HCEC 1CT (cell line): ENCODE measurements around the gene RSRC1.
A peak's percentile ranks its signal among the peaks of the same experiment; 100 is the strongest.
"Not testable (repeated sequence)": the region's sequence is repeated elsewhere in the genome, so short reads cannot be mapped to it uniquely, and the experiment has no call there.

Experiments used
- DNase-seq: peaks from one replicate; pipeline ENCODE4 v3.0.0-alpha.2; 2017

Gene RSRC1

DNA sequence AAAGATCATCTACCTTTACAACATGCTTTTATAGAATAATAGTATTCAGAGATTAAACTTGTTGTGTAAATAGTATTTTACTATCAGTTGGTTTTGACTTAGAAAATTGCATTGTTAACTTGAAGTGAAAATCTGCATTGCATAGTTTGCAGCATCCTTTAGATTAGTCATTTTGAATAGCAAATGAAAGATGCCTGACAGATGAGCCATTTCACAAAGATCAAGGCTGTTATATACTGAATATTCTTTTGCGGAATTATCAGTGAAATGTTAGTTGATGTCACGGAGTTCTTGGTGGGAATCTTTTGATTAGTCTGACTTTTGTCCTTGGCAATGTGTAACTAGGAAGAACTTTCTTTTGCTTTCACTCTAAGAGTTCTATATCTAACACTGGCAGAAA is 24.5 kb downstream of the RSRC1 start:
- no peak for DNase-seq

GRCh38 chr3:158140396-158140795 is 30.5 kb downstream of the RSRC1 start:
- DNase-seq, result peak; percentile 37

DNA sequence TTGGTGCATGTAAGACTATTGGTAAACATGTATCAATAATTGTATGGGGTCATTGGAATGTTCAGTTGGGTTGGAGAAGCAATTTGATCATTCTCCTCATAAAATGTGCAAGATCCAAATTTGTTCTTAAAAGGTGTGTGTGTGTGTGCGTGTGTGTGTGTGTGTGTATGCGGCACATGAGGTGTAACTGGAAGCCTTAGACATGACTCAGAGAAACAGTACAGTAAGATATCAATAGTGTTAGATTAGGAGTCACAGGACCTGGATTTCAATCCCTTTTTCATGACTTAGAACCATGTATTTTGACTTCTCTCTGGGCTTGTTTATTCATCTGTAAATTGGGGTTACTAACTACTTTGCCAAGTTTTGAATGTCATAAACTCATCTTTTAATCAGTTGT is 38.3 kb downstream of the RSRC1 start:
- DNase-seq, result no peak

DNA sequence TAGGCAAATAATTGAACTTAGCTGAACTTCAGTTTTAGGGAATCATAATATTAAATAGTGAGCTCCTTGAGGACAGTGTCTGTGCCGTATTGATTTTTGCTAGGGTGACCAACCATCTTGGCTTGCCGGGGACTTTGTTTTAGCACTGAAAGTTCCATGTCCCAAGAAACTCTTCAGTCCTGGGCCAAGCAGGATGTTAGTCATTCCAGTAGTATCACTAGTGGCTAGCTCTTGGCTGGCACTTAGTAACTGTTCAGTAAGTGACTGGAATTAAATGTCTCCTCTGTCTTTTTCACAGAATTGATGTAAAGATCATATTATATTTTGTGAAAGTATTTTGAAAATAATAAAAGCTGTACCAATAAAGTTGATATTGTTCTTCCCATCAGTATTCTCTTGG is 42.3 kb downstream of the RSRC1 start:
- peak; percentile 61 for DNase-seq

- no peak for DNase-seq
Measured at GRCh38 chr3:158158969-158159368, 49.1 kb downstream of the RSRC1 start.

DNA sequence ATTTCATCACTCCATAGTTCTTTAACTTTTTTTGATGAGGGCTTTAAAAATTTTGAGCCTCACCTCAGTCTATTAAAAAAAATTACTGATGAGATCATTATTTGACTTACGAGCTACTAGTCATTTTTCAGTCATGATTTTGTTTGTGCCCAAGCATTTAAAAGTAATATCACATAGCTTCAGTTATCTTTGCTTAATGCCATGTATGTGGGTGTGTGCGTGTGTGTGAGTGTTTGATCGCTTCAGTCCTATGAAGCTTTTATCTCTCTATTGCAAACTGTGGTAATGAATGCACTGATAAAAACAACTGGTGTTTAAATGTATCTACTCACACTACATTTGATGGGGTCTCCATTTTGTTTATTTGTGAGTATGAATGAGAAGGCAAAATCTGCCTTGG is 49.8 kb downstream of the RSRC1 start:
- no peak for DNase-seq

- DNase-seq, result peak; percentile 93
Measured at GRCh38 chr3:158160958-158161357, 51.1 kb downstream of the RSRC1 start.

DNA sequence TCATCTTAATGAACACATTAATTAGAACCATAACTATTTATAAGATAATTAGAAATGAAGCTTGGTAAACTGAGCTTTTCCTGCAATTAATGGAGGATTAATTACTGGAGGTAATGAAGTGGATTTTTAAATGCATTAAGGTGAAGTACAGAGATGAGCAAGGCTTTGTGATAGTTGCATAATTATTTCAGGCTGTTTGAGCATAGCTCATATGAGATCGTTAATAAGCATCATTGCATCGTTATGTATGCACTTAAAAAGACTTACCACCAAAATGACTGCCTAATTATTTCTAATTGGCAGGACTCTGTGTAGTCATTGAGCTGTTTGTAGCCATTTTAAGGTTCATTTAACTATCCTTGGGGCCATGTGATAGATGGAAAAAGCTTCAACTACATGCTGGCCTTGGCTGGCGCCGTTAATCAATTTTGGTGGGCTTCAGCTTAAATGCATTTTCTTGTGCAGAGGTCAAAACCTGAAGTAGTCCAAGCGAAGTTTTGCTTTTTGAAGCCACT is 55.3 kb downstream of the RSRC1 start:
- DNase-seq, result no peak

GRCh38 chr3:158165730-158166129 is 55.8 kb downstream of the RSRC1 start:
- DNase-seq, result peak; percentile 46

- no peak for DNase-seq
Measured at GRCh38 chr3:158166223-158166622, 56.3 kb downstream of the RSRC1 start.

DNA sequence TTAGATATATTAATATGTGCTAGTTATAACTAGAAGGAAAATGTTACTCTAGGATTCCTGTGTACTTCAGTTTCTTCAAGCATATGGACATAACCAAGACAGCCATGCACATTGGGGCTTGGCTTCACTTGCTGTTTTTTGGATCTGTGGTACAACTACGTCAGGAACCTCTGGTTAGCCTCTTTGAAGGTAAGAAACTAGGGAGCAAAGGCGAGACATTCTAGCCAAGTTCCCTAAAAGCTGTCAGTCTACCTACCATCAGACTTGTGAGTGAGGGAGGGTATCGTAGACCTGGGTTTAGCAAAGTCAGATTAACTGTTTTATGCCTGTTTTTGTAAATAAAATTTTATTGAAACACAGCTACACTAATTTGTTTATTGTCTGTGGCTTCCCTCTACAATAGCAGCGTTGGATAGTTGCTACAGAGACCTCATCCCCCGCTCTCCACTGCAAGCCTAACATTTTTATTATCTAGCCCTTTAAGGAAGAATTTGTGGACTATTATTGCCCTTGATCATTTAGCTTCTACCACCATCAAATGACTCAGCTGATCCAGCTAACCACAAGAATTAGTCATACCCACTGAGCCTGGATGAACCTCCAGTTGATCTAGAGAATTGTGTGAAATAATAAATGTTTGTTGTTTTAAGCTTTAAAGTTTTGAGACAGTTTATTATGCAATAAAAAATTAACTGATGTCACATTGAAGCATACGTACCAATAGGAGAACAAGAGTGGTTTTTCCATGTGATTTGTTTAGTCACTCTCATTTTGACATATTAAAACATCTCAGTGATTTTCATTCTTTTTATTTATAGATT is 58.1 kb downstream of the RSRC1 start:
- DNase-seq, result peak; percentile 99

- DNase-seq, result no peak
Measured at GRCh38 chr3:158169091-158169491, 59.2 kb downstream of the RSRC1 start.

- DNase-seq, result no peak
Measured at GRCh38 chr3:158181096-158181495, 71.2 kb downstream of the RSRC1 start.

DNA sequence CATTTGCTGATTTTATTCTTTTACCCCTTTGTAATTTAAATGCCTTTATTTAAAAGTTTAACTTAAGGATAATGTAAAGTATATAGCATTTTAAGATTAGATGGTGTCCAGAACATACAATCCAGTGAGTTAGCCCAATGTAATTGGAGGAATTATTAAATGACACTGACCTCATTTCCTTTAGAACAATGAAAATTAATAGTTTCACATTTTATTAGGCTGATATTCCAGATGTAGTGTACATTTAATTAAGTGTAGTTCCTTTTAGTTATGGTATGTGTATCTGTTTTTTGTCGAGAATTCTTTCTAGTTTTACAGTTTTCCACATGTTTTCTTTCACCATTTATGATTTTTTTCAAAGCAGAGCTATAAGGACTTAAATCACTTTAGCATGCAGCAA is 75.8 kb downstream of the RSRC1 start:
- no peak for DNase-seq

- no peak for DNase-seq
Measured at GRCh38 chr3:158200955-158201354, 91.1 kb downstream of the RSRC1 start.

DNA sequence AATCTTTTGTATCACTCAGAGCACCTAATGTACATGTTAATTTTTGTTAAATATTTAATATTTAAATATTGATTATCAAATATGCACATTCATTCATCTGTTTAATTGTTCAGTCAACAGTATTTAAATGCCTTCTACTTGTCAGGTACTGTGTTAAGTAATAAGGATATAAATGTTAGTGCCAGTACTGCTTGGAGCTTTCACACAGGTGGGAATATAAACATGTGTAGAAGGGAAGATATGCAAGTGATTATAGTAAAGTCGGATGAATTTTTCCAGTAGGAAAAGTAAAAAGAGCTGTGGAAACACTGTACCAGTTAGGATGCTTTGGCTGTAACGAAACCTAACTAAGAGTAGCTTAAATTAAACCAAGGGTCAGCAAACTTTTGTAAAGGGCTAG is 95.4 kb downstream of the RSRC1 start:
- DNase-seq, result no peak

- no peak for DNase-seq
Measured at GRCh38 chr3:158205994-158206393, 96.1 kb downstream of the RSRC1 start.

DNA sequence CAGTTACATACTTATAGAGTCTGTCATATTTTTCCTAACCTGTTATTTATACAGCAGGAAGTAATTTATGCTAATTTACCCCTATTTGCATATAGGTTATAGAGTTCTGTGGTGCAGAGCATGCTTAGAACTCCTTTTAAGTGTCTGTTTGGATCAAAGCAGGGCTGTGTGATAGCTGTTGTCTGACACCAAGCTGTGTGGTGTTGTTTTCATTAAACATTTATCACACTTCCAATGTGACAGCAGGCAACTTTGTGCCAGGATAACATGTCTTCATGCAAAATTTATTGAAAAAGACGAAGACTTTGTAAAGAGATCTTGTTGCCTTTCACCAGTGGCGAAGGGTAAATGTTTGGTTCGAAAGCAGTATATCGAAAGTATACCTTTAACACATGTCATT is 100.2 kb downstream of the RSRC1 start:
- no peak for DNase-seq

DNA sequence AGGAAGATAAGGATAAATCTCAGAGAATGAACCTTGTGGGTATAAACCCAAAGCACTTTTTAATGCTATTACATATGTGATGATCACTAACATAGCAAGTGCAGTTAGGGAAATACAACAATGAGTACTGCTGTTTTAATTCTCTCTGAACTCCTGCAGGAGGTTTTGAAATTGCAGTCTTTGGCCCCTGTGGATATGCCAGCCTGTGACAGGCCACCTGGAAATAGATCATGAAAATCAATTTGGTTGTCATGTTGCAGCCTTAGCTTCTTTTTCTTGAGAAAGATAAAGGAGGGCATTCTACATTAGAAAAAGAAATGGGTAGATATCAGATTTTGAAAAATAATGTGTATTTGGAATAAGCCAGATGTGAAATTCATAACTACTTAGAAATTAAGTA is 103.6 kb downstream of the RSRC1 start:
- DNase-seq, result no peak

- no peak for DNase-seq
Measured at GRCh38 chr3:158217992-158218391, 108.1 kb downstream of the RSRC1 start.

GRCh38 chr3:158220575-158220974 is 110.7 kb downstream of the RSRC1 start:
- DNase-seq, result no peak

- DNase-seq, result peak; percentile 49
Measured at GRCh38 chr3:158221426-158221825, 111.5 kb downstream of the RSRC1 start.

DNA sequence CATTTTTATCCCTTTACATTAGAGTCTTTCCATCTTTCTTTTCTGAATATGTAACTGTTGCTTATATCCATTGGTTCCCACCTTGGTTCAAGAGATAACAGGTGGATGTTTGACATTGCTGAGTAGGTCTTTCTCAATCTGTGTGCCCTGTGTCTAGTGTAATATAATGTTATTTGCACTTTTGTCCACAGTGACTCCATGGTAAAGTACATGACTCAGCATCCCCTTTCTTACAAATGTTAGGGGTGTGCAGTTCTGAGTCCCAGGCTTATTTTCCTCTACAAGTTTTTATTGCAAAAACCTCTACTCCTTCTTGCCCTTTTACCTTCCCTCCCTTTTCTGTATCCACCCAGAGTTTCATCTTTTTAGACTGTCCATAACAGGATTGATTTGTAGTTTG is 116.5 kb downstream of the RSRC1 start:
- DNase-seq, result no peak

DNA sequence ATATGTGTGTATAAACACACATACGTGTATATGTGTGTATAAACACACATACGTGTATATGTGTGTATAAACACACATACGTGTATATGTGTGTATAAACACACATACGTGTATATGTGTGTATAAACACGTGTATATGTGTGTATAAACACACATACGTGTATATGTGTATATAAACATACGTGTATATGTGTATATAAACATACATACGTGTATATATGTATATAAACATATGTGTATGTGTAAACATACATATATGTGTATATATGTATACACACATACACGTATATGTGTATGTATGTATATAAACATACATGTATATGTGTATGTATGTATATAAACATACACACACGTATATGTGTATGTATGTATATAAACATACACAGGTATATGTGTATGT is 119.1 kb downstream of the RSRC1 start:
- DNase-seq, result not testable (repeated sequence)

DNA sequence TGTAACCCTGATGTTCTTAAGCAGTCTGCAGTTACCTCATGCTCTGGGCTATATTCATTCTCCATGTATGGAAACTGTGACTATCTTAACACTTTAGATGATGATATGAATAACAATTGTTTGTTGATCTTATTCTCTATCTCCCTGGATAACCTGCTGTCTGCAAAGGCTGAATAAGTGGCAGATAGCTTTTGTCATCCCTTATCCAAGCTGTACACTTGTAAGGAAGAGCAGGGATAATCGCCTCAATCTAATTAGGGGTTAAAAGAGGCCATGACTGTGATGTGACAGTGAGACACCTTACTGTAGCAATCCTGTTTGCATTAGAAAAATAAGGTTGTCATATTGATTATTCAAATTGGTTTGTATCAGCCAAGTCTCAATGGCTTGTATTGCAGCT is 123.9 kb downstream of the RSRC1 start:
- DNase-seq, result no peak
